Hindlimb muscle (tissue), 1 donor: ENCODE results near the gene TMEM94. TPM values are rescaled to one million over a fixed set of nuclear protein-coding genes. Genes with fewer than 3 reads are reported as not detected.
"Not testable (repeated sequence)": the region's sequence is repeated elsewhere in the genome, so short reads cannot be mapped to it uniquely, and the experiment has no call there.

Experiments used
- DNase-seq: peaks from one replicate; pipeline ENCODE4 v3.0.0-alpha.2; 2013
- polyA plus RNA-seq: library from polyadenylated mRNA; unstranded; fragments of 120-200 nt; gene quantifications from one replicate; pipeline ENCODE4 v1.2.1, GENCODE V29; 2013; ENCODE audit not compliant: insufficient read length

TMEM94 gene
- 80.0 TPM for polyA plus RNA-seq

GRCh38 chr17:75456417-75457046 is at the start of gene TMEM94:
Gene TMEM94, plus strand, starts transcription at chr17:75456635. Its CDS starts 15,271 bp downstream, at chr17:75471906.
- peak; percentile 97 for DNase-seq

GRCh38 chr17:75407655-75408352 is 48.6 kb upstream of the TMEM94 start:
- DNase-seq = no peak

- DNase-seq = no peak
Measured at GRCh38 chr17:75410141-75410540, 46.3 kb upstream of the TMEM94 start.

- no peak for DNase-seq
Measured at GRCh38 chr17:75411328-75412067, 44.9 kb upstream of the TMEM94 start.

- DNase-seq = peak; percentile 55
Measured at GRCh38 chr17:75412455-75413317, 43.7 kb upstream of the TMEM94 start.

- DNase-seq = no peak
Measured at GRCh38 chr17:75414488-75414887, 41.9 kb upstream of the TMEM94 start.

GRCh38 chr17:75416006-75416405 is 40.4 kb upstream of the TMEM94 start:
- DNase-seq = no peak

GRCh38 chr17:75417054-75417580 is 39.3 kb upstream of the TMEM94 start:
- DNase-seq = no peak

- DNase-seq = no peak
Measured at GRCh38 chr17:75418531-75418930, 37.9 kb upstream of the TMEM94 start.

- peak; percentile 84 for DNase-seq
Measured at GRCh38 chr17:75428543-75429469, 27.6 kb upstream of the TMEM94 start.

GRCh38 chr17:75430159-75430974 is 26.1 kb upstream of the TMEM94 start:
- peak; percentile 21 for DNase-seq

- DNase-seq = no peak
Measured at GRCh38 chr17:75433218-75433783, 23.1 kb upstream of the TMEM94 start.

GRCh38 chr17:75434433-75434832 is 22.0 kb upstream of the TMEM94 start:
- DNase-seq = not testable (repeated sequence)

- DNase-seq = not testable (repeated sequence)
Measured at GRCh38 chr17:75437404-75437803, 19.0 kb upstream of the TMEM94 start.

- DNase-seq = no peak
Measured at GRCh38 chr17:75439287-75439686, 17.1 kb upstream of the TMEM94 start.

- peak; percentile 66 for DNase-seq
Measured at GRCh38 chr17:75440738-75441448, 15.5 kb upstream of the TMEM94 start.

- no peak for DNase-seq
Measured at GRCh38 chr17:75442168-75443103, 14.0 kb upstream of the TMEM94 start.

- no peak for DNase-seq
Measured at GRCh38 chr17:75445296-75445695, 11.1 kb upstream of the TMEM94 start.
